Suprapubic skin (tissue), 4 donors: ENCODE results near the gene SSTR3. TPM values are rescaled to one million over a fixed set of nuclear protein-coding genes. Genes with fewer than 3 reads are reported as not detected.

Source experiments
- DNase-seq, 2 donors: peaks; one replicate each; pipeline ENCODE4 v3.0.0-alpha.2; 2019; ENCODE audit warnings: low spot score in 2 of 2
- H3K27ac ChIP-seq: fragments of 200-600 bp; sonication (generic); one replicate; pipeline ENCODE4 v1.5.1; 2019
- H3K27me3 ChIP-seq: fragments of 200-600 bp; sonication (generic); one replicate; pipeline ENCODE4 v1.5.1; 2019
- H3K36me3 ChIP-seq: fragments of 200-600 bp; sonication (generic); one replicate; pipeline ENCODE4 v1.5.1; 2019
- H3K4me1 ChIP-seq: fragments of 200-600 bp; sonication (generic); one replicate; pipeline ENCODE4 v1.5.1; 2019
- H3K4me3 ChIP-seq: fragments of 200-600 bp; sonication (generic); one replicate; pipeline ENCODE4 v1.5.1; 2019; ENCODE audit warnings: mild to moderate bottlenecking
- H3K9me3 ChIP-seq: fragments of 200-600 bp; sonication (generic); one replicate; pipeline ENCODE4 v1.5.1; 2019
- EP300 ChIP-seq: sonication (generic); formaldehyde crosslinking; IDR thresholded peaks from one replicate; pipeline ENCODE4 v1.6.1; 2017; ENCODE audit warnings: antibody characterized with exemption
- POLR2A ChIP-seq, 2 donors: fragments of 450-650 bp; IDR thresholded peaks; one replicate each; pipeline ENCODE4 v1.6.1; 2017; ENCODE audit warnings: antibody characterized with exemption in 2 of 2, mild to moderate bottlenecking in 2 of 2, moderate library complexity in 2 of 2
- POLR2AphosphoS5 ChIP-seq, 3 donors: sonication (generic); formaldehyde crosslinking; IDR thresholded peaks; one replicate each; pipeline ENCODE4 v1.6.1; 2017; ENCODE audit warnings: antibody characterized with exemption in 3 of 3
- WGBS: methylation state at CpG from one replicate; pipeline ENCODE4 v1.1.5; 2018; 5-methylcytosine and 5-hydroxymethylcytosine counted together
- total RNA-seq, 4 donors: library from RNA; depleted of rRNA; stranded (reverse); fragments of >200 nt; gene quantifications; one replicate each; pipeline ENCODE4 v1.1.0, GENCODE V29; 2016
- TF ChIP-seq, protein P1 (sequence below), 2 donors: fragments of 200-600 bp in 1 of 2; fragments of 450-650 bp in 1 of 2; sonication (generic) in 1 of 2; IDR thresholded peaks; one replicate each; pipeline ENCODE4 v1.5.1; 2016 to 2019; ENCODE audit warnings: antibody characterized with exemption in 2 of 2, mild to moderate bottlenecking in 1 of 2, moderate library complexity in 1 of 2

Gene SSTR3
- total RNA-seq, 4 donors from 2014 or later: not detected

GRCh38 chr22:37198258-37199102, 13.8 kb downstream of the SSTR3 start:
- 4% methylated on average over 18 of the region's 51 CpGs for WGBS
- H3K36me3 ChIP-seq: no peaks in the 10 kb centered on the region

DNA sequence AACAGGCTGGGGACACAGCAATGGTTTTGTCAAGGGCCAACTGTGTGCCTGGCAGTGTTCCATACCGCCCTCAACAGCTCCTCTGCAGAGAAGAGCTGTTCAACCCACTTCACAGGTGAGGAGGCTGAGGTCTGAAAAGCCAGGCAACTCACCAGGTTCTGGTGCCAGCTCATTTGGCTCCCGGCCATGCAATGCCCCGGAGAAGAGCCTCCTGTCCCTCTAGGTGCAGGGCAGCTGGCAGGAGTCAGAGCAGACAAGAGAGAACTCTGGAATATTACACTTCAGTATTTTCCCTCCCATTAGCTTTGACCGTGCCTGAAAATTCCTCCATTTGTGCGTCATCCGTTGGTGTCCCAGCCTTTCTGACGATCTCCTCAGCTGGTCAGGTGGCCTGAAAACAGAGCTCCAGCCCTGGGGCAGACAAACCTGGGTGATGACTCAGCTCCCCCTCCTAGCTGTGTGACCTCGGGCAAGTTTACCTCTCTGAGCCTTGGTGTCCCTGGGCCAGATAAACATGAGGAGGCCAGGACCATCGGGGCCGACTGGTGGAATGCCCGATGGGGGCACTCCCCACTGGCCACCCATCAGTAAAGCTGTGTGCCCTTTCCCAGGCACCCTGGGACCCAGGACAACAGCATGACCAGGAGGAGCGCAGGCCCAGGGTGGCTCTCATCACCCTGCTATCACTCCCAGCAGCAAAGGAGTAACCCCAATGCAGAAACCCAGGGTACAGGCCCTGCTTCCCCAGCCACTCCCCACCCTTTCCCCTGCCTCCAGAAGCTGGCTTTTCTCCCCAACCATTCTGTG, 14.6 kb downstream of the SSTR3 start:
- H3K4me3 ChIP-seq: peak overlapping the region; percentile 76
- DNase-seq: peak; percentile 75 to 77
- H3K27ac ChIP-seq: peak overlapping the region; percentile 89

More at GRCh38 chr22:37198258-37199102, 13.8 kb downstream of the SSTR3 start:
- peak; percentile 91 to 92 for DNase-seq
- Histone ChIP-seq H3K4me1 (peaks cover 39% of the 10 kb centered on the region), H3K4me3 (peak overlapping the region; percentile 76), H3K9me3 (no peaks in the 10 kb centered on the region), H3K27me3 (no peaks in the 10 kb centered on the region), H3K27ac (peak overlapping the region; percentile 89)
- no peak for TF ChIP-seq POLR2A (IDR thresholded peaks at IDR 0.05)
- TF ChIP-seq, protein P1, sequence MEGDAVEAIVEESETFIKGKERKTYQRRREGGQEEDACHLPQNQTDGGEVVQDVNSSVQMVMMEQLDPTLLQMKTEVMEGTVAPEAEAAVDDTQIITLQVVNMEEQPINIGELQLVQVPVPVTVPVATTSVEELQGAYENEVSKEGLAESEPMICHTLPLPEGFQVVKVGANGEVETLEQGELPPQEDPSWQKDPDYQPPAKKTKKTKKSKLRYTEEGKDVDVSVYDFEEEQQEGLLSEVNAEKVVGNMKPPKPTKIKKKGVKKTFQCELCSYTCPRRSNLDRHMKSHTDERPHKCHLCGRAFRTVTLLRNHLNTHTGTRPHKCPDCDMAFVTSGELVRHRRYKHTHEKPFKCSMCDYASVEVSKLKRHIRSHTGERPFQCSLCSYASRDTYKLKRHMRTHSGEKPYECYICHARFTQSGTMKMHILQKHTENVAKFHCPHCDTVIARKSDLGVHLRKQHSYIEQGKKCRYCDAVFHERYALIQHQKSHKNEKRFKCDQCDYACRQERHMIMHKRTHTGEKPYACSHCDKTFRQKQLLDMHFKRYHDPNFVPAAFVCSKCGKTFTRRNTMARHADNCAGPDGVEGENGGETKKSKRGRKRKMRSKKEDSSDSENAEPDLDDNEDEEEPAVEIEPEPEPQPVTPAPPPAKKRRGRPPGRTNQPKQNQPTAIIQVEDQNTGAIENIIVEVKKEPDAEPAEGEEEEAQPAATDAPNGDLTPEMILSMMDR (IDR thresholded peaks at IDR 0.05): peak; percentile 68 to 90
- TF ChIP-seq EP300: no peak
- TF ChIP-seq POLR2AphosphoS5 (IDR thresholded peaks at IDR 0.05): no peak

GRCh38 chr22:37196539-37197450, 15.5 kb downstream of the SSTR3 start:
- Histone ChIP-seq H3K36me3 (no peaks in the 10 kb centered on the region), H3K9me3 (no peaks in the 10 kb centered on the region), H3K27ac (peak overlapping the region; percentile 89), H3K27me3 (no peaks in the 10 kb centered on the region), H3K4me3 (no peak overlapping the region), H3K4me1 (peaks cover 41% of the 10 kb centered on the region)
- TF ChIP-seq, protein P1 (IDR thresholded peaks at IDR 0.05): peak in 1 of 2 donors; percentile 12
- no peak for TF ChIP-seq POLR2AphosphoS5 (IDR thresholded peaks at IDR 0.05)
- no peak for TF ChIP-seq POLR2A (IDR thresholded peaks at IDR 0.05)
- 55% methylated on average over 13 of the region's 14 CpGs for WGBS
- DNase-seq: peak; percentile 88 to 89

More for the DNA sequence above, 14.6 kb downstream of the SSTR3 start:
- Histone ChIP-seq H3K4me1 (peaks cover 41% of the 10 kb centered on the region), H3K9me3 (no peaks in the 10 kb centered on the region), H3K36me3 (no peaks in the 10 kb centered on the region), H3K27me3 (no peaks in the 10 kb centered on the region)
- TF ChIP-seq, protein P1 (IDR thresholded peaks at IDR 0.05): no peak
- TF ChIP-seq EP300 (peak; percentile 32), POLR2A (IDR thresholded peaks at IDR 0.05) (no peak)
- WGBS: 27% methylated on average over 5 of the region's 12 CpGs

GRCh38 chr22:37195921-37196320, 16.4 kb downstream of the SSTR3 start:
- peaks cover 41% of the 10 kb centered on the region for H3K4me1 ChIP-seq

More at GRCh38 chr22:37195921-37196320, 16.4 kb downstream of the SSTR3 start:
- Histone ChIP-seq H3K9me3 (no peaks in the 10 kb centered on the region), H3K36me3 (no peaks in the 10 kb centered on the region), H3K4me3 (no peak overlapping the region), H3K27ac (no peak overlapping the region), H3K27me3 (no peaks in the 10 kb centered on the region)
- TF ChIP-seq POLR2A (IDR thresholded peaks at IDR 0.05) (no peak), POLR2AphosphoS5 (IDR thresholded peaks at IDR 0.05) (no peak), EP300 (no peak)
- TF ChIP-seq, protein P1 (IDR thresholded peaks at IDR 0.05): no peak
- DNase-seq: peak; percentile 34 to 46
- WGBS: 62% methylated on average over 4 of the region's 4 CpGs
